Peyer's patch (tissue), 4 donors: ENCODE data around the gene HP.

Source experiments
- CTCF ChIP-seq, 6 experiments: fragments of 450-650 bp in 4 of 6; fragments of 200-600 bp in 2 of 6; sonication (generic) in 1 of 6; IDR thresholded peaks; one replicate each; pipeline ENCODE4 v1.5.1; 2017 to 2019; ENCODE audit warnings: antibody characterized with exemption in 6 of 6, mild to moderate bottlenecking in 3 of 6, moderate library complexity in 1 of 6
- POLR2A ChIP-seq, 2 donors: fragments of 450-650 bp; IDR thresholded peaks; one replicate each; pipeline ENCODE4 v1.5.1; 2017; ENCODE audit warnings: antibody characterized with exemption in 2 of 2, mild to moderate bottlenecking in 2 of 2, moderate library complexity in 2 of 2

DNA sequence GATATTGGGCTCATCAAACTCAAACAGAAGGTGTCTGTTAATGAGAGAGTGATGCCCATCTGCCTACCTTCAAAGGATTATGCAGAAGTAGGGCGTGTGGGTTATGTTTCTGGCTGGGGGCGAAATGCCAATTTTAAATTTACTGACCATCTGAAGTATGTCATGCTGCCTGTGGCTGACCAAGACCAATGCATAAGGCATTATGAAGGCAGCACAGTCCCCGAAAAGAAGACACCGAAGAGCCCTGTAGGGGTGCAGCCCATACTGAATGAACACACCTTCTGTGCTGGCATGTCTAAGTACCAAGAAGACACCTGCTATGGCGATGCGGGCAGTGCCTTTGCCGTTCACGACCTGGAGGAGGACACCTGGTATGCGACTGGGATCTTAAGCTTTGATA lies 6.1 kb downstream of the HP start:
- TF ChIP-seq CTCF (IDR thresholded peaks at IDR 0.05) = no peak
- TF ChIP-seq POLR2A (IDR thresholded peaks at IDR 0.05) = no peak
